IMR-90 (cell line): ENCODE measurements around the gene LDB1.

Source experiments
- CEBPB ChIP-seq: IDR thresholded peaks from 2 replicates; pipeline ENCODE4 v1.6.1; 2012; ENCODE audit warnings: low read depth, low read length, improper control_type of control experiment
- CTCF ChIP-seq: conservative IDR thresholded peaks from 2 replicates; pipeline ENCODE4 v1.5.1; 2012; ENCODE audit warnings: mild to moderate bottlenecking, low read depth, low read length, improper control_type of control experiment
- POLR2A ChIP-seq: IDR thresholded peaks from 2 replicates; pipeline ENCODE4 v1.6.1; 2012; ENCODE audit warnings: mild to moderate bottlenecking, low read depth, low read length
- RAD21 ChIP-seq: IDR thresholded peaks from 2 replicates; pipeline ENCODE4 v1.6.1; 2012; ENCODE audit warnings: low read length, improper control_type of control experiment
- SMC3 ChIP-seq: fragments of 150-350 bp; IDR thresholded peaks from 2 replicates; pipeline ENCODE4 v1.6.1; 2016; ENCODE audit warnings: low read depth, mild to moderate bottlenecking, antibody characterized with exemption, low read length, moderate library complexity

GRCh38 chr10:102147561-102147960, 27.4 kb upstream of the LDB1 start:
- TF ChIP-seq CTCF (no peak), POLR2A (no peak), SMC3 (no peak), CEBPB (no peak), RAD21 (no peak)
